GM19397 (cell line): ENCODE results near the gene SLAMF1.
"Not testable (repeated sequence)": the region's sequence is repeated elsewhere in the genome, so short reads cannot be mapped to it uniquely, and the experiment has no call there.

Source experiments
- ATAC-seq: cut with Tn5 transposase; IDR thresholded peaks from one replicate; pipeline ENCODE4 v1.9.1; 2021; ENCODE audit warnings: mild to moderate bottlenecking, moderate library complexity; ENCODE audit not compliant: unreplicated experiment

Gene SLAMF1

GRCh38 chr1:160567858-160568682 is 78.8 kb downstream of the SLAMF1 start:
- ATAC-seq, result no peak

- no peak for ATAC-seq
Observed at GRCh38 chr1:160567341-160567740, 79.5 kb downstream of the SLAMF1 start.

GRCh38 chr1:160565564-160565963 is 81.3 kb downstream of the SLAMF1 start:
- no peak for ATAC-seq

- ATAC-seq, result not testable (repeated sequence)
Observed at GRCh38 chr1:160563230-160563629, 83.6 kb downstream of the SLAMF1 start.

GRCh38 chr1:160562745-160563144 is 84.1 kb downstream of the SLAMF1 start:
- ATAC-seq, result not testable (repeated sequence)

- no peak for ATAC-seq
Observed at GRCh38 chr1:160560806-160561205, 86.0 kb downstream of the SLAMF1 start.

- ATAC-seq, result no peak
Observed at GRCh38 chr1:160560045-160560705, 86.7 kb downstream of the SLAMF1 start.

- ATAC-seq, result not testable (repeated sequence)
Observed at GRCh38 chr1:160559437-160559836, 87.4 kb downstream of the SLAMF1 start.

GRCh38 chr1:160558660-160559380 is 88.0 kb downstream of the SLAMF1 start:
- no peak for ATAC-seq
